NOMO-1 treated with DMSO at 0.1 percent for 48 hours (cell line): ENCODE measurements around the gene B3GAT1.

Experiments
- DNase-seq: peaks from one replicate; lab custom pipeline; 2025; ENCODE audit not compliant: unreplicated experiment; lab: John Stamatoyannopoulos, UW

B3GAT1 gene

GRCh38 chr11:134442246-134442645 lies 30.2 kb upstream of the B3GAT1 start:
- no peak for DNase-seq

GRCh38 chr11:134441706-134442105 lies 29.7 kb upstream of the B3GAT1 start:
- no peak for DNase-seq

GRCh38 chr11:134441281-134441680 lies 29.2 kb upstream of the B3GAT1 start:
- DNase-seq, result no peak

GRCh38 chr11:134440851-134441250 lies 28.8 kb upstream of the B3GAT1 start:
- DNase-seq, result no peak

GRCh38 chr11:134438542-134439537 lies 26.8 kb upstream of the B3GAT1 start:
- no peak for DNase-seq

DNA sequence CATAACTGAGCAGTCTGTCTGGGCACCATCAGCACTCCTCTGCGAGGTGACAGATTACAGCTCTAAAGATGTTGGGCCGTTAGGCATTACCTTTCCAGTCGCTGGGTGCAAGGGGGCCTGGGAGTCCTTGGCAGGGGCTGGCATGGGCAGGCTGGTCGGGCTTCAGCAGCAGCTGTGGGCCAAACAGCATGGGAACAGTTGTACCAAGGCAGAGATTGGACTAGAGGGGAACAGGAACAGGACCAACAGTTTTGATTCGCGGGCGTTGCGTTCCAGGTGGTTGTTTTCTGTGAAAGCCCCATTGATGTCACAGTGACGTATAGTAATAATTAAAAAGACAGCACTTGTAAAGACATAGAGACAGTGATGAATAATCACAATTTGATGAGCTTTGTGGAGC lies 25.8 kb upstream of the B3GAT1 start:
- DNase-seq, result no peak

- no peak for DNase-seq
Measured at GRCh38 chr11:134436781-134437180, 24.7 kb upstream of the B3GAT1 start.

DNA sequence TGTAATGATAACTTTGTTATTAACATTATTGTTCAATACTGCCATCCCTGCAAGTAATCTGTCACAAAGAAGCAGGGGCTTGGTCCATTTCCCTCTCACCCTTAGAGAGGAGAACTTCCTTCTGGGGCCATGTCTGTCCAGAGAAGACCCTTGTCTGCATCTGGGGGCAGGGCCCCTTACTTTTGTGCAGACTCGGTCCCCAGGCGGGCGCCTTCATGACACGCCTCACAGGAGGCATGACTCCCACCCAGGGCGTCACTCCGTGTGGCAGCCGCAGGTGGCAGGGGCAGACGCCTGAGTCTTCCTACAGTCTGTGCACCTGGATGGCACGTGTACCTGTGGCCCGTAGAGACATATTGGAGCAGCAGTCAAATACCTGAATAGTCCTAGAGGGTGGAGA lies 21.8 kb upstream of the B3GAT1 start:
- no peak for DNase-seq

DNA sequence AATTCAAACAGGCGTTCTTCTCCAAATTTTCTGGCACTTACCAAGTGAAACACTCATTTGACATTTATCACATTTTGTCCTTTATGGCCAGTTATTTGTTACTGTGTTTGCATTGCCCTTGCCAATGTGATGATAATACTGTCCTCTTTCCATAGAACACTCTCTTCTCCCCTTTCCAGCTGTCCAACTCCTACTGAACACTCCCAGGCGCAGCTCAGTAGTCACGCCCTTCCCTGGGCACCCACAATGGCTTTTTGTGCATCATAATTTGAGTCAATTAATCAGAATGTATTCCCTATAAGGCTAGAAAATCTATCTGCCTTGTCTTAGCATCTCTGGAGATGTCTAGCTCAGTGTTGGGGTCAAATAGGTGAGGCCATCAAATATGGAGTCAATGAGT lies 21.2 kb upstream of the B3GAT1 start:
- DNase-seq, result no peak

GRCh38 chr11:134432776-134433175 lies 20.7 kb upstream of the B3GAT1 start:
- no peak for DNase-seq

- no peak for DNase-seq
Measured at GRCh38 chr11:134429106-134429505, 17.1 kb upstream of the B3GAT1 start.

- DNase-seq, result no peak
Measured at GRCh38 chr11:134425816-134426536, 13.9 kb upstream of the B3GAT1 start.

GRCh38 chr11:134425413-134425812 lies 13.4 kb upstream of the B3GAT1 start:
- DNase-seq, result no peak

GRCh38 chr11:134423106-134423505 lies 11.1 kb upstream of the B3GAT1 start:
- DNase-seq, result no peak

GRCh38 chr11:134417871-134418840 lies 6.1 kb upstream of the B3GAT1 start:
- no peak for DNase-seq

DNA sequence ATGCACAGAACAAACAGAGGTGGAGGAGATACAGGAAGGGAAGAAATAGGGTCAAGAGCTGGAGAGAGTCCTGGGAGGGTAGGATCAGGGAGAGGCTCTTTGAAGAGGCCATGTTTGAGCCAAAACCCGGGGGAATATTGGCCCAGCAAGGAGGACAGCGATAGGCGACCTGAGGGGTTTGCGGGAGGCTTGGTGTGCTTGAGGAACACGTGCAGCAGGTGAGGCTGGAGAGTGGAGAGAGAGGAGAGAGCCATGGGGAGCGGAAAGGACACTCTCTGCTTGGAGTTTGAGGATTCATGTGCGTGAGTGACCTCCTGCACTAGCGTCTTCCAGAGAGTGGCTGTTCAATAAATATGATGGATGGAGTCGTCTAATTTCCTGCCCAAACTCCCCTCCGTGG lies 4.7 kb upstream of the B3GAT1 start:
- no peak for DNase-seq

DNA sequence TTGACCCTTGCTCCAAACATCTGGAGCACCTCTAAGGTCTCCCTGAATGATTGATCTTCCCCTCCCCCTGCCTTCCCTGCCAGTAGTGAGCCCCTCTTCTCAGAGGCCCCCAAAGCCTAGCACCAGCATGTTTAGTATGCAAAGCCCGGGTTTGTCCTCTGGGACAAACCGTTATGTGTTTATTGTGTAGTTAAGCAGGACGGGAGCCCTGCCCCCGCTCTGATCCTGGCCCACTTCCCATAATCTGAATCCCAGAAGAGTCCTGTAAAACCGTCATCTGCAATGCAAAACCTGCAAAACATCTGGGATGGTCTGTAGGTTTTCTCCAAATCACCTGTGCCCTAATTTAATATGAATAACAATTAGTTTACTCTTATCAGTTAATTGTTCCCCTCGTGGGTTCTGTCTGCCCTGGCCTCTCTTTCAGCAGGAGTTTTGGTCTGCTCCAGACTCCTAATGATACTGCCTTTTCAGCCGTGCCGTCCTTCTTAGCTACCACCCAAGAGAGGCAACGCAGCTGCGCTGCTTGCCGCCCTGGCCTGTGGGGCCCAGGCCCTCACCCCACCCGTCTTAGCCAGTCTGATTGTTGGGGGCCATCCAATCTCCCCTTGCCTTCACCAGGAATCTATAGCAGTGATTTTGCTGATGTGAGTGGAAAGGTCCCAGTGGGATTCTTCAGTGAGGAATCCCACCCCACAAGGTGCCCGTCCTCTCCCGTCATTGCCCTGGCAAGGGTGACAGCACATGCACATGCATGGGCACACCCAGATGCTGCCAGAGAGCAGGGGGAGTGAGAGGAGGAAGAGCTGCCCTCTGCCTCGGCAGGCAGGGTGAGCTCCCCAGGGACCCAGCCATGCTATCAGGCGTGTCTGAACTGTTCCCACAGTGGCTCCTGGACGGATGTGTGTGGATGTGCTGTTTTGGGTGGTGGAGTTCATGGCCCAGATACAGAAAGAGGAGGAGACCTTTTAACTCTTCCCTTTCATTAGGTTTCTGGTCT lies 3.0 kb upstream of the B3GAT1 start:
- no peak for DNase-seq

- DNase-seq, result no peak
Measured at GRCh38 chr11:134413826-134414731, 2.0 kb upstream of the B3GAT1 start.
